Colonic mucosa (tissue), 4 donors: ENCODE data around the gene ECSCR. TPM values are rescaled to one million over a fixed set of nuclear protein-coding genes. Genes with fewer than 3 reads are reported as not detected.

Experiments
- DNase-seq: peaks from one replicate; pipeline ENCODE4 v3.0.0-alpha.2; 2020
- H3K27ac ChIP-seq: fragments of 200-600 bp; one replicate; pipeline ENCODE4 v1.8.0; 2021
- H3K27me3 ChIP-seq: fragments of 200-600 bp; one replicate; pipeline ENCODE4 v1.8.0; 2021
- H3K36me3 ChIP-seq: fragments of 200-600 bp; one replicate; pipeline ENCODE4 v1.8.0; 2021
- H3K4me1 ChIP-seq: fragments of 200-600 bp; one replicate; pipeline ENCODE4 v1.8.0; 2021; ENCODE audit warnings: mild to moderate bottlenecking
- H3K4me3 ChIP-seq: fragments of 200-600 bp; one replicate; pipeline ENCODE4 v1.8.0; 2021
- H3K9ac ChIP-seq, 2 donors: one replicate each; pipeline ENCODE4 v1.7.0; 2013; ENCODE audit warnings: control low read depth in 2 of 2, low read depth in 2 of 2, low read length in 2 of 2
- H3K9me3 ChIP-seq: fragments of 200-600 bp; one replicate; pipeline ENCODE4 v1.8.0; 2021
- CTCF ChIP-seq: fragments of 200-600 bp; IDR thresholded peaks from one replicate; pipeline ENCODE4 v1.8.0; 2022; ENCODE audit warnings: antibody characterized with exemption, mild to moderate bottlenecking
- intact Hi-C: fragments of 100-400 bp; cut with DNase I; formaldehyde crosslinking; loops from one replicate; pipeline ENCODE4 v1.14.1; 2022
- total RNA-seq, 2 donors: library from RNA; stranded (reverse); fragmentation: NEBNext Ultra II Directional in 1 of 2; extraction: Animal tissue kit (Norgen Biotek cat#: 25700) in 1 of 2; gene quantifications; one replicate each; pipeline ENCODE4 v1.2.1, GENCODE V29; 2021
- donor health status: healthy.
- donor health status: DM: no; HTN: no; CAD: no.
- donor health status: DM: no; HTN: no; CAD: no.

ECSCR gene
- total RNA-seq, 2 donors from 2014 or later, result 2.2 to 7.4 TPM

GRCh38 chr5:139415869-139416268 is 46.7 kb downstream of the ECSCR start:
- Histone ChIP-seq H3K9ac (no peak overlapping the region), H3K4me3 (no peak overlapping the region), H3K4me1 (peaks cover 12% of the 10 kb centered on the region), H3K9me3 (no peaks in the 10 kb centered on the region), H3K27ac (no peak overlapping the region), H3K27me3 (no peaks in the 10 kb centered on the region), H3K36me3 (no peaks in the 10 kb centered on the region)
- DNase-seq, result no peak
- TF ChIP-seq CTCF, result no peak
- intact Hi-C loops, result no loop called here

GRCh38 chr5:139415221-139415861 is 47.2 kb downstream of the ECSCR start:
- intact Hi-C loops, result no loop called here
- Histone ChIP-seq H3K4me3 (no peak overlapping the region), H3K27ac (no peak overlapping the region), H3K27me3 (no peaks in the 10 kb centered on the region), H3K9me3 (no peaks in the 10 kb centered on the region), H3K9ac (peak overlapping the region in 1 of 2 donors; percentile 9), H3K36me3 (no peaks in the 10 kb centered on the region), H3K4me1 (peaks cover 12% of the 10 kb centered on the region)
- no peak for TF ChIP-seq CTCF
- no peak for DNase-seq

GRCh38 chr5:139414581-139415130 is 47.9 kb downstream of the ECSCR start:
- H3K4me1 ChIP-seq, result peaks cover 12% of the 10 kb centered on the region
- no peak overlapping the region for H3K9ac ChIP-seq
- H3K9me3 ChIP-seq, result no peaks in the 10 kb centered on the region
- DNase-seq, result no peak
- no peaks in the 10 kb centered on the region for H3K36me3 ChIP-seq
- no peak overlapping the region for H3K27ac ChIP-seq
- H3K27me3 ChIP-seq, result no peaks in the 10 kb centered on the region
- intact Hi-C loops, result no loop called here
- TF ChIP-seq CTCF, result no peak
- no peak overlapping the region for H3K4me3 ChIP-seq

DNA sequence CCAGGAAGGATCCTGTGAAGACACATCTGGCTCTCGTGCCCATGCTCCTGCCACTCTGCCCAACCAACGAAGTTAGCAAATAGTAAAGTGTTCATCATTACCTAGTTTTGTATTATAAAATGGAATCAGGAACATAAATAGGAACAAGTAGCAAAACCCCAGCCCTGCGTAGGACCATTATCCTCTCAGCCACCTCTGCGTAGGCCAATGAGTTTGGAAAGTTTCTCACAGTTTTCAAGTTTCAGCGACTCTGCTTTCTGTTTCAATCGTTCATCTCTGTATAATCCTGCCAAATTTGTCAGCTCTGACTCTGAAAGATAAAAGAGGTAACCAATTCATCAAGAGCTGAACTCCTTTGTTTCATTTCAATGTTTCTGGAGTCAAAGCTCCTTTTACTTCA is 48.6 kb downstream of the ECSCR start:
- no peak for DNase-seq
- H3K27me3 ChIP-seq, result no peaks in the 10 kb centered on the region
- no peak overlapping the region for H3K4me3 ChIP-seq
- TF ChIP-seq CTCF, result no peak
- H3K9me3 ChIP-seq, result no peaks in the 10 kb centered on the region
- H3K27ac ChIP-seq, result no peak overlapping the region
- no peaks in the 10 kb centered on the region for H3K36me3 ChIP-seq
- intact Hi-C loops, result no loop called here
- H3K9ac ChIP-seq, result no peak overlapping the region
- H3K4me1 ChIP-seq, result peaks cover 7% of the 10 kb centered on the region

- Histone ChIP-seq H3K36me3 (no peaks in the 10 kb centered on the region), H3K9ac (no peak overlapping the region), H3K4me3 (no peak overlapping the region), H3K27me3 (no peaks in the 10 kb centered on the region), H3K9me3 (no peaks in the 10 kb centered on the region), H3K4me1 (peaks cover 7% of the 10 kb centered on the region), H3K27ac (no peak overlapping the region)
- no peak for DNase-seq
- intact Hi-C loops, result no loop called here
- no peak for TF ChIP-seq CTCF
These were observed 49.4 kb downstream of the ECSCR start for GRCh38 chr5:139413153-139413552.
